Measurements from ENCODE around the gene CLCN5. TPM values are rescaled to one million over a fixed set of nuclear protein-coding genes. Genes with fewer than 3 reads are reported as not detected.

Gene CLCN5
- total RNA-seq, 4 donors from 2014 or later = 3.2 to 5.9 (median 3.8) TPM

- TF ChIP-seq POLR2AphosphoS5 (IDR thresholded peaks at IDR 0.05) (no peak), EP300 (IDR thresholded peaks at IDR 0.05) (no peak), CTCF (IDR thresholded peaks at IDR 0.05) (no peak), POLR2A (IDR thresholded peaks at IDR 0.05) (no peak)
- Histone ChIP-seq H3K27ac (no peak overlapping the region), H3K36me3 (no peaks in the 10 kb centered on the region), H3K9me3 (no peaks in the 10 kb centered on the region), H3K4me3 (no peak overlapping the region), H3K4me1 (no peaks in the 10 kb centered on the region), H3K27me3 (no peaks in the 10 kb centered on the region)
- no peak for ATAC-seq
- WGBS, 2 donors (ENCODE audit: low coverage in 1 of 2) = 23 to 76% methylated on average over 2 to 3 of the region's 3 CpGs
Observed at GRCh38 chrX:49912861-49913260, 9.5 kb upstream of the CLCN5 start.

- H3K4me3 ChIP-seq = no peak overlapping the region
- WGBS, 2 donors (ENCODE audit: low coverage in 1 of 2) = 21 to 25% methylated on average over 3 to 7 of the region's 8 CpGs
- H3K9me3 ChIP-seq = no peaks in the 10 kb centered on the region
- peak; percentile 72 for ATAC-seq
- H3K4me1 ChIP-seq = peaks cover 0 to 8% (median 0%) of the 10 kb centered on the region in 3 donors
- H3K27ac ChIP-seq = no peak overlapping the region
- H3K27me3 ChIP-seq = no peaks in the 10 kb centered on the region
- TF ChIP-seq CTCF (IDR thresholded peaks at IDR 0.05) (peak; percentile 52 to 84 (median 62)), EP300 (IDR thresholded peaks at IDR 0.05) (no peak)
- H3K36me3 ChIP-seq = no peaks in the 10 kb centered on the region
Observed at GRCh38 chrX:49915361-49916222, 6.8 kb upstream of the CLCN5 start.

- Histone ChIP-seq H3K9me3 (no peaks in the 10 kb centered on the region), H3K4me3 (no peak overlapping the region), H3K4me1 (peaks cover 0 to 16% (median 0%) of the 10 kb centered on the region in 3 donors), H3K36me3 (no peaks in the 10 kb centered on the region), H3K27ac (no peak overlapping the region), H3K27me3 (no peaks in the 10 kb centered on the region)
- 2 to 21% methylated on average over 8 of the region's 8 CpGs for WGBS, 2 donors (ENCODE audit: low coverage in 1 of 2)
- no peak for ATAC-seq
- TF ChIP-seq EP300 (IDR thresholded peaks at IDR 0.05) = no peak
- TF ChIP-seq POLR2AphosphoS5 (IDR thresholded peaks at IDR 0.05) = no peak
- no peak for TF ChIP-seq POLR2A (IDR thresholded peaks at IDR 0.05)
- peak; percentile 51 to 82 (median 56) for TF ChIP-seq CTCF (IDR thresholded peaks at IDR 0.05)
Observed at GRCh38 chrX:49919617-49920016, 2.8 kb upstream of the CLCN5 start.

GRCh38 chrX:49921109-49921508, 1.3 kb upstream of the CLCN5 start:
- H3K27ac ChIP-seq = no peak overlapping the region
- WGBS, 2 donors (ENCODE audit: low coverage in 1 of 2) = 54 to 63% methylated on average over 2 of the region's 2 CpGs
- no peaks in the 10 kb centered on the region for H3K36me3 ChIP-seq
- no peak overlapping the region for H3K4me3 ChIP-seq
- TF ChIP-seq POLR2A (IDR thresholded peaks at IDR 0.05) (no peak), EP300 (IDR thresholded peaks at IDR 0.05) (no peak), CTCF (IDR thresholded peaks at IDR 0.05) (no peak), POLR2AphosphoS5 (IDR thresholded peaks at IDR 0.05) (no peak)
- H3K27me3 ChIP-seq = no peaks in the 10 kb centered on the region
- H3K4me1 ChIP-seq = peaks cover 0 to 16% (median 0%) of the 10 kb centered on the region in 3 donors
- no peak for ATAC-seq
- no peaks in the 10 kb centered on the region for H3K9me3 ChIP-seq

- no peaks in the 10 kb centered on the region for H3K27me3 ChIP-seq
- ATAC-seq = no peak
- H3K4me3 ChIP-seq = no peak overlapping the region
- no peaks in the 10 kb centered on the region for H3K9me3 ChIP-seq
- H3K4me1 ChIP-seq = peaks cover 0 to 10% (median 0%) of the 10 kb centered on the region in 3 donors
- WGBS, 2 donors (ENCODE audit: low coverage in 1 of 2) = 40% methylated on average over 2 of the region's 2 CpGs; no CpG with 5 or more reads in 1 of the 2 donors
- H3K36me3 ChIP-seq = no peaks in the 10 kb centered on the region
- TF ChIP-seq POLR2A (IDR thresholded peaks at IDR 0.05) (no peak), EP300 (IDR thresholded peaks at IDR 0.05) (no peak), CTCF (IDR thresholded peaks at IDR 0.05) (no peak), POLR2AphosphoS5 (IDR thresholded peaks at IDR 0.05) (no peak)
- no peak overlapping the region for H3K27ac ChIP-seq
Observed at GRCh38 chrX:49925176-49925575, 2.8 kb downstream of the CLCN5 start.

Measured in gastroesophageal sphincter (tissue), 4 donors.